GM12865 (cell line): ENCODE results near the gene PRKAR1B.

Experiments
- DNase-seq: peaks from one replicate; pipeline ENCODE4 v3.0.0; 2010; ENCODE audit warnings: low read depth
- H3K4me3 ChIP-seq: 2 replicates; pipeline ENCODE4 v1.5.1; 2011; ENCODE audit warnings: mild to moderate bottlenecking, low read depth, low read length, control low read depth
- TF ChIP-seq, protein P1 (sequence below): IDR thresholded peaks from 2 replicates; pipeline ENCODE4 v1.5.1; 2011; ENCODE audit warnings: low read length, control low read depth, low read depth, inconsistent platforms; ENCODE audit not compliant: insufficient read depth; ENCODE audit errors: missing control alignments

The PRKAR1B gene

DNA sequence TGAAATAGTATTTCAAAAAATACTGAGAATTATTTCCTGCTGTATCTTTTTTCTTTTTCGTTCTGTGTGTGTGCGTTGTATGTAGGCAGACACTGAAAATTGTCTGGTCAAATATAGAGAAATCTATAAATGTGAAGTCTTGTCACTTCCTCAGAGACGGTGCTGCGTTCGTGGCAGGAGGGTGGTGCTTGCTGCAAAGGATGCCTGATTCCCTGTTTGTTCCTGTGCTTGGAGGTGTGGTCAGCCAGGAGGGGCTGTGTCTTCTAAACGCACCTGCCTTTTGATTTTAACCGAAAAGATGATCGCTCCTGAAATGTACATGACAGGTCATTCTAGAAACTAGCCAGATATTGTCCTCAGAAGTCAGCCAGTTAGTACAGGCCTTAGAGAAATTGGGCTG is 32.5 kb upstream of the PRKAR1B start:
- no peak for DNase-seq
- TF ChIP-seq, protein P1, sequence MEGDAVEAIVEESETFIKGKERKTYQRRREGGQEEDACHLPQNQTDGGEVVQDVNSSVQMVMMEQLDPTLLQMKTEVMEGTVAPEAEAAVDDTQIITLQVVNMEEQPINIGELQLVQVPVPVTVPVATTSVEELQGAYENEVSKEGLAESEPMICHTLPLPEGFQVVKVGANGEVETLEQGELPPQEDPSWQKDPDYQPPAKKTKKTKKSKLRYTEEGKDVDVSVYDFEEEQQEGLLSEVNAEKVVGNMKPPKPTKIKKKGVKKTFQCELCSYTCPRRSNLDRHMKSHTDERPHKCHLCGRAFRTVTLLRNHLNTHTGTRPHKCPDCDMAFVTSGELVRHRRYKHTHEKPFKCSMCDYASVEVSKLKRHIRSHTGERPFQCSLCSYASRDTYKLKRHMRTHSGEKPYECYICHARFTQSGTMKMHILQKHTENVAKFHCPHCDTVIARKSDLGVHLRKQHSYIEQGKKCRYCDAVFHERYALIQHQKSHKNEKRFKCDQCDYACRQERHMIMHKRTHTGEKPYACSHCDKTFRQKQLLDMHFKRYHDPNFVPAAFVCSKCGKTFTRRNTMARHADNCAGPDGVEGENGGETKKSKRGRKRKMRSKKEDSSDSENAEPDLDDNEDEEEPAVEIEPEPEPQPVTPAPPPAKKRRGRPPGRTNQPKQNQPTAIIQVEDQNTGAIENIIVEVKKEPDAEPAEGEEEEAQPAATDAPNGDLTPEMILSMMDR, result no peak
- H3K4me3 ChIP-seq, result no peak overlapping the region

DNA sequence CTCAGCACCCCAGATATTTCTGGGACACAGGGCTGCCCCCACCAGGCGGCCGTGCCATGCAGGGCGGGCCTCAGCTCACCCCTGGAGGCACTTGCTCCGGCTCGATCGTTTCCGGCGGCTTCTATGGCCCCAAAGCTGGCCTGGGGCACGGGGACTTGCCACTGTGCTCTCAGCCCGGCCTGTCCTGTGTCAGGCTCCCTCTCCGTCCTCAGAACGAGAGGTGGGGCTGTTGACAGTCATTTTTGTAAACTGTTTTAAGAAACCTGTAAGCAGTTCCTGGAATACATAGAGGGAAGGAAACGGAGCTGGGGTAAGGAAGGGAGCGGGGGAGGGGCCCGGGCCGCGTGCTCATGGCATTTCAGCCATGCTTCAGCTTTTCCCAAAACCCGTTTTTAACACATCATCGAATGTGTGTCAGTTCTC is 30.7 kb upstream of the PRKAR1B start:
- DNase-seq, result no peak
- TF ChIP-seq, protein P1, result no peak
- H3K4me3 ChIP-seq, result no peak overlapping the region

DNA sequence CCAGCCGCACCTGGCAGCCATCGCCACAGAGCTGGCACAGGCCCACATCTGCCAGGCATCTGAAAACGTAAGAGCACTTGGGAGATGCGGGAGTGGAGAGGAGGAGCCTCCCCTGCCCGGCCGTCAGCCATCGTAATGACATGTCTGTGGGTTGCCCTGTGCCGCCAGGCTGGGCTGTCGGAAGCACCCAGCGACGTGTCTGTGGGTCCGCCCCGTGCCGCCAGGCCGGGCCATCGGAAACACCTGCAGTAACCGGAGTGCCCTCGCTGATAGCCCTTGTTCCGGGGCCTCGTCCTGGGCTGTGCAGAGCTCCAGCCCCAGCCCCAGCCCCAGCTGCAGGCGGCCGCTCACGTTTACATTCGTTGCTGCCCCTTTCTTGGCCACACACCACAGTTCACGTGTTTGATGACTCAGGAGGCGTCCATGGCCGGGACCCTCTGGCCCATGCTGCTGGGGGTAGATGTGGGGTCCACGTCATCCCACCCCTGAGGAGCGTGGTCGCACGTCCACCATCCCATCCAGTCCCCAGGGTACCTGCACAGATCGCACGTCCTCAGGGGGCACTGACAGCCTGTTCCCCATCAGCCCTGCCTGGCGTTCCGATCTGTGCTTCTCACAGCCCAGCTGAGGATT is 30.0 kb upstream of the PRKAR1B start:
- TF ChIP-seq, protein P1, result no peak
- no peak overlapping the region for H3K4me3 ChIP-seq
- no peak for DNase-seq

GRCh38 chr7:756231-756927 is 29.3 kb upstream of the PRKAR1B start:
- TF ChIP-seq, protein P1, result no peak
- no peak for DNase-seq
- H3K4me3 ChIP-seq, result no peak overlapping the region

DNA sequence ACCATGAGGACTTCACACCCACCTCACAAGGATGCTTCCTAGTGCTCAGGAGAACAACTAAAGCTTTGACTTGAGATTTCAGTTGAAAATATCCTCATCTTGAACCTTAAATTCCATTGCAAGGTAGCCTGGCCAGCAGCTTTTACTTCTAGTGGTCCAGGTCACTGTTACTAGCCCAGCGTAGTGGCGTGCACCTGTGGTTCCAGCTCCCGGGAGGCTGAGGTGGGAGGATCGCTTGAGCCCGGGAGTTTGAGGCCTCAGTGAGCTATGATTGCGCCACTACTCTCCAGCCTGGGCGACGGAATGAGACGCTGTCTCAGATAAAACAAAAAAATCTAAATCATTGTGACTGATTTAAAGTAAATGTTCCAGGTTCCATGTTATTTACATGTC is 28.3 kb upstream of the PRKAR1B start:
- no peak overlapping the region for H3K4me3 ChIP-seq
- TF ChIP-seq, protein P1, result no peak
- DNase-seq, result no peak

GRCh38 chr7:754531-755412 is 27.7 kb upstream of the PRKAR1B start:
- H3K4me3 ChIP-seq, result no peak overlapping the region
- TF ChIP-seq, protein P1, result no peak
- no peak for DNase-seq
